ENCODE results near the gene SLF2. TPM values are rescaled to one million over a fixed set of nuclear protein-coding genes. Genes with fewer than 3 reads are reported as not detected.

The SLF2 gene
- total and polyA plus RNA-seq, 2 of the 13 experiments (the other 11 are each of a cell fraction or from before 2014, with no cell fraction given): 12.2 to 48.1 TPM

DNA sequence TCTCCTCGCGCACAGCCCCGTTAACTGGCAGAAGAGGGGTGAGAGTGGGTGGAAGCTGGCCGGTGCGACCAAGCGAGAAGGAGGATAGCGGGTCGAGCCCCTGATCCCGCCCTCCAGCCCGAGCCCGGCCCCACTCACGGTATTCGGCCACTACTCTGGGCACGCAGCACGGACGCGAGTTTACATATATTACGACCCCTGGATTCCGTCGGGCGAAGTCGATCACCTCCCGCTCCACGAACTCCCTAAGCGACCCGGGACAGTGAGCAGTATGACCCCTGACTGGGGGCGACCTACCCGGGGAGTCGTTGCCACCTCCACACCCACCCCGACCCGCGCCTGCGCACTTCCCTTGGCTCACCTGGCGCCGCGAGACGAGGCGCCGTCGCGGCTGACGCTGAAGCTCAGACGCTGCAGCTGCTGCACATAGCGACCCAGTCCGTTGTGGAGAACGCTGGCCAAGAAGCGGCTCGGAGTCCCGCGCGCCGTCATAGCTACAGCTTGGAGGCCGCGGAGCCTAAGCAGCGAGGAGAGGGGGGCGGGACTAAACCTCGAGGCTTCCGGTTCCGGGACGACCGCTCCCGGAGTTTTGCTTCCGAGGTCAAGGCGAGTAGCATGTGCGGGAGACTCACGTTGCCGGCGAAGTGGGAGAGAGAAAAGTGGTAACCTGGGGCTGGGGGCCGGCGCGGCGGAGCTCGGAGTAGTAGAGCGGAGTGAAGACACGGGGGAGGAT lies 74.4 kb downstream of the SLF2 start, which contains the start of the genes MRPL43 and TWNK (continued):
- TF ChIP-seq NFATC3 (CRISPR knock-in tag; IDR thresholded peaks at IDR 0.05) (peak; percentile 21; the same call in 1 of the 2 replicates), SRSF1 (optimal IDR thresholded peaks at IDR 0.05; ENCODE audit: low read depth, low read length) (peak; percentile 52), SSRP1 (CRISPR knock-in tag; IDR thresholded peaks at IDR 0.05) (peak; percentile 91), CBFB (CRISPR knock-in tag; IDR thresholded peaks at IDR 0.05) (peak; percentile 65; the same call in 1 of the 2 replicates), KLF16 (CRISPR knock-in tag; IDR thresholded peaks at IDR 0.05) (peak in 1 of 2 experiments; percentile 66; a peak in 1 of 4 replicates), ARHGAP35 (CRISPR knock-in tag; IDR thresholded peaks at IDR 0.05; ENCODE audit: borderline replicate concordance) (peak; percentile 62; the same call in 1 of the 2 replicates), FOXP4 (CRISPR knock-in tag; IDR thresholded peaks at IDR 0.05) (no peak; the same call in 1 of the 2 replicates), ZNF660 (CRISPR knock-in tag; IDR thresholded peaks at IDR 0.05; ENCODE audit: borderline replicate concordance, low read depth) (peak; percentile 36; the same call in 1 of the 2 replicates), ZFP41 (CRISPR knock-in tag; IDR thresholded peaks at IDR 0.05; ENCODE audit: borderline replicate concordance) (no peak), GTF3A (CRISPR knock-in tag; conservative IDR thresholded peaks at IDR 0.05) (peak; percentile 14; the same call in 1 of the 2 replicates), HBP1 (CRISPR knock-in tag; IDR thresholded peaks at IDR 0.05; ENCODE audit: low read depth) (peak; percentile 25; the same call in 1 of the 2 replicates), TCF12 (IDR thresholded peaks at IDR 0.05) (no peak), TCF12 (CRISPR knock-in tag; IDR thresholded peaks at IDR 0.05) (peak; percentile 62; the same call in 1 of the 2 replicates), SKI (IDR thresholded peaks at IDR 0.05; ENCODE audit: partially characterized antibody) (no peak)
- TF ChIP-seq, protein P1, sequence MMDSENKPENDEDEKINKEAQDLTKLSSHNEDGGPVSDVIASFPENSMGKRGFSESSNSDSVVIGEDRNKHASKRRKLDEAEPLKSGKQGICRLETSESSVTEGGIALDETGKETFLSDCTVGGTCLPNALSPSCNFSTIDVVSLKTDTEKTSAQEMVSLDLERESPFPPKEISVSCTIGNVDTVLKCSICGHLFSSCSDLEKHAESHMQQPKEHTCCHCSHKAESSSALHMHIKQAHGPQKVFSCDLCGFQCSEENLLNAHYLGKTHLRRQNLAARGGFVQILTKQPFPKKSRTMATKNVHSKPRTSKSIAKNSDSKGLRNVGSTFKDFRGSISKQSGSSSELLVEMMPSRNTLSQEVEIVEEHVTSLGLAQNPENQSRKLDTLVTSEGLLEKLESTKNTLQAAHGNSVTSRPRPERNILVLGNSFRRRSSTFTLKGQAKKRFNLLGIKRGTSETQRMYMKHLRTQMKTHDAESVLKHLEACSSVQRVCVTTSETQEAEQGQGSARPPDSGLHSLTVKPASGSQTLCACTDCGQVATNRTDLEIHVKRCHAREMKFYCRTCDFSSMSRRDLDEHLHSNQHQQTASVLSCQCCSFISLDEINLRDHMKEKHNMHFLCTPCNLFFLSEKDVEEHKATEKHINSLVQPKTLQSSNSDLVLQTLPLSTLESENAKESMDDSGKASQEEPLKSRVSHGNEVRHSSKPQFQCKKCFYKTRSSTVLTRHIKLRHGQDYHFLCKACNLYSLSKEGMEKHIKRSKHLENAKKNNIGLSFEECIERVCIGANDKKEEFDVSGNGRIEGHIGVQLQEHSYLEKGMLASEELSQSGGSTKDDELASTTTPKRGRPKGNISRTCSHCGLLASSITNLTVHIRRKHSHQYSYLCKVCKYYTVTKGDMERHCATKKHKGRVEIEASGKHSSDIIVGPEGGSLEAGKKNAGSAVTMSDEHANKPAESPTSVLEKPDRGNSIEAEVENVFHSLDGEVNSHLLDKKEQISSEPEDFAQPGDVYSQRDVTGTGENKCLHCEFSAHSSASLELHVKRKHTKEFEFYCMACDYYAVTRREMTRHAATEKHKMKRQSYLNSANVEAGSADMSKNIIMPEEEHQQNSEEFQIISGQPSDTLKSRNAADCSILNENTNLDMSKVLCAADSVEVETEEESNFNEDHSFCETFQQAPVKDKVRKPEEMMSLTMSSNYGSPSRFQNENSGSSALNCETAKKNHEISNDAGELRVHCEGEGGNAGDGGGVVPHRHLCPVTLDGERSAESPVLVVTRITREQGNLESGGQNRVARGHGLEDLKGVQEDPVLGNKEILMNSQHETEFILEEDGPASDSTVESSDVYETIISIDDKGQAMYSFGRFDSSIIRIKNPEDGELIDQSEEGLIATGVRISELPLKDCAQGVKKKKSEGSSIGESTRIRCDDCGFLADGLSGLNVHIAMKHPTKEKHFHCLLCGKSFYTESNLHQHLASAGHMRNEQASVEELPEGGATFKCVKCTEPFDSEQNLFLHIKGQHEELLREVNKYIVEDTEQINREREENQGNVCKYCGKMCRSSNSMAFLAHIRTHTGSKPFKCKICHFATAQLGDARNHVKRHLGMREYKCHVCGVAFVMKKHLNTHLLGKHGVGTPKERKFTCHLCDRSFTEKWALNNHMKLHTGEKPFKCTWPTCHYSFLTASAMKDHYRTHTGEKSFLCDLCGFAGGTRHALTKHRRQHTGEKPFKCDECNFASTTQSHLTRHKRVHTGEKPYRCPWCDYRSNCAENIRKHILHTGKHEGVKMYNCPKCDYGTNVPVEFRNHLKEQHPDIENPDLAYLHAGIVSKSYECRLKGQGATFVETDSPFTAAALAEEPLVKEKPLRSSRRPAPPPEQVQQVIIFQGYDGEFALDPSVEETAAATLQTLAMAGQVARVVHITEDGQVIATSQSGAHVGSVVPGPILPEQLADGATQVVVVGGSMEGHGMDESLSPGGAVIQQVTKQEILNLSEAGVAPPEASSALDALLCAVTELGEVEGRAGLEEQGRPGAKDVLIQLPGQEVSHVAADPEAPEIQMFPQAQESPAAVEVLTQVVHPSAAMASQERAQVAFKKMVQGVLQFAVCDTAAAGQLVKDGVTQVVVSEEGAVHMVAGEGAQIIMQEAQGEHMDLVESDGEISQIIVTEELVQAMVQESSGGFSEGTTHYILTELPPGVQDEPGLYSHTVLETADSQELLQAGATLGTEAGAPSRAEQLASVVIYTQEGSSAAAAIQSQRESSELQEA (CRISPR knock-in tag; IDR thresholded peaks at IDR 0.05; ENCODE audit: not compliant biosample characterization): peak; percentile 47

All from HepG2 (cell line).